IgD-negative memory B cell (primary cell): ENCODE measurements around the gene CEACAM19. TPM values are rescaled to one million over a fixed set of nuclear protein-coding genes. Genes with fewer than 3 reads are reported as not detected.
"Not testable (repeated sequence)": the region's sequence is repeated elsewhere in the genome, so short reads cannot be mapped to it uniquely, and the experiment has no call there.

ENCODE experiments used
- H3K27ac Mint-ChIP-seq, 3 donors: one replicate each; pipeline ENCODE4 v1.8.0; 2020 to 2022; ENCODE audit warnings: mild to moderate bottlenecking in 3 of 3, mixed read lengths in 3 of 3, moderate library complexity in 1 of 3
- H3K27me3 Mint-ChIP-seq: one replicate; pipeline ENCODE4 v1.8.0; 2021; ENCODE audit warnings: mixed read lengths
- H3K36me3 Mint-ChIP-seq: one replicate; pipeline ENCODE4 v1.8.0; 2020; ENCODE audit warnings: mild to moderate bottlenecking, mixed read lengths
- H3K4me1 Mint-ChIP-seq, 3 donors: one replicate each; pipeline ENCODE4 v1.8.0; 2020 to 2022; ENCODE audit warnings: mixed read lengths in 3 of 3, mild to moderate bottlenecking in 1 of 3
- H3K4me3 Mint-ChIP-seq, 4 donors: one replicate each; pipeline ENCODE4 v1.8.0; 2020 to 2022; ENCODE audit warnings: mild to moderate bottlenecking in 4 of 4, mixed read lengths in 4 of 4, moderate library complexity in 3 of 4
- H3K9me3 Mint-ChIP-seq, 3 donors: one replicate each; pipeline ENCODE4 v1.8.0; 2020 to 2021; ENCODE audit warnings: mixed read lengths in 3 of 3, mild to moderate bottlenecking in 1 of 3
- polyA plus RNA-seq: library from polyadenylated mRNA; unstranded; fragments of 300-500 nt; fragmentation: Illumina TruSeq; gene quantifications from one replicate; pipeline ENCODE4 v1.2.3, GENCODE V29; 2021

Gene CEACAM19
- not detected for polyA plus RNA-seq

DNA sequence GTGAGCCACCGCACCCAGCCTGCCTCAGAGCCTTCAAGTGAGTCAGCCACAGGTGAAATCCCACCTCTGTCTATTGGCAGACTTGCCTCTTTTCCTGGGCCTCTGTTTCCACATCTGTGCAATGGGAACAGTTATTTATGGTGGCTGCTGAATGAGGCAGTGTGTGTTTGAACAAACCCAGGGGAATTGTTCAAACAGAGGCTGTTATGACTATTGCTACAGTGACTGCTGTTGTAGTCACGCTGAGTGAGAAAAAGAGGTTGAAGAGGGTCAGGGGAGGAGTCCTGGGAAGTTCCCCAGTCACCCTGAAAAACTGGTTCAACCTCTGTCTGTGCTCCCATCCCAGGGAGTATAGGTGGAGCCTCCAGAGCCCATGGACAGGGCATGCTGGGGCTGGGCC, at the start of gene CEACAM19:
CEACAM19 (plus strand) TSS at position 83 of the 400 bp plus-strand sequence. CDS start 450 bp downstream, outside the sequence.
- H3K27me3 Mint-ChIP-seq, result peaks cover 7% of the 10 kb centered on the region
- H3K4me1 Mint-ChIP-seq, result no peaks in the 10 kb centered on the region
- no peak within 1 kb of the TSS for H3K4me3 Mint-ChIP-seq

DNA sequence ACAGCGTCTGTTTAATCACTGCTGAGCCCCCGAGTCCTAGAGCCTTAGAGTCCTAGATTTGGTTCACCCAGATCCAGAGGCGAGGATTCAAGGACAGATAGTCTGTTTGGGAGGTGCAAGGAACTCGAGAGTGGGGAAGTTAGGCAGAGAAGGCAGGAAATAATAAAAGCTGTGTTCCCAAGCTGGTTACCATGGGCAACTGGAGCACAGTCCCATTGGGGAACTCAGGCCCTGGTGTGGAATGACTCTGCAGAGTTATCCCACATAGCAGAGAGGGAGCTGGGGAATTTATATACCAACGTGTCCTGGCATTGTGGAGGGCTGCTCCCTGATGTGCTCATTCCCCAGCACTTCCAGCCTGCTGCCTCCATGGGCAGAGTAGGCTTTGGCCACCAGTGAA, 48.2 kb upstream of the CEACAM19 start:
- H3K4me1 Mint-ChIP-seq, result no peaks in the 10 kb centered on the region
- H3K27ac Mint-ChIP-seq, result no peak overlapping the region
- H3K9me3 Mint-ChIP-seq, result peaks cover 0 to 5% (median 0%) of the 10 kb centered on the region in 3 donors
- H3K36me3 Mint-ChIP-seq, result no peaks in the 10 kb centered on the region
- peaks cover 12% of the 10 kb centered on the region for H3K27me3 Mint-ChIP-seq
- no peak overlapping the region for H3K4me3 Mint-ChIP-seq

More for the DNA sequence above, at the start of gene CEACAM19:
- H3K27ac Mint-ChIP-seq, result peak within 1 kb of the TSS in 1 of 3 donors; percentile 47
- H3K9me3 Mint-ChIP-seq, result peaks cover 0 to 3% (median 3%) of the 10 kb centered on the region in 3 donors
- no peaks in the 10 kb centered on the region for H3K36me3 Mint-ChIP-seq

GRCh38 chr19:44623626-44624025, 47.7 kb upstream of the CEACAM19 start:
- no peaks in the 10 kb centered on the region for H3K36me3 Mint-ChIP-seq
- H3K9me3 Mint-ChIP-seq, result peaks cover under 1 to 5% (median 2%) of the 10 kb centered on the region in 3 donors
- no peak overlapping the region for H3K4me3 Mint-ChIP-seq
- H3K27ac Mint-ChIP-seq, result no peak overlapping the region
- peaks cover 14% of the 10 kb centered on the region for H3K27me3 Mint-ChIP-seq
- H3K4me1 Mint-ChIP-seq, result no peaks in the 10 kb centered on the region

GRCh38 chr19:44624840-44625354, 46.4 kb upstream of the CEACAM19 start:
- no peak overlapping the region for H3K27ac Mint-ChIP-seq
- no peak overlapping the region for H3K4me3 Mint-ChIP-seq
- peaks cover 16% of the 10 kb centered on the region for H3K27me3 Mint-ChIP-seq
- H3K4me1 Mint-ChIP-seq, result no peaks in the 10 kb centered on the region
- peaks cover 1 to 6% (median 4%) of the 10 kb centered on the region in 3 donors for H3K9me3 Mint-ChIP-seq
- H3K36me3 Mint-ChIP-seq, result no peaks in the 10 kb centered on the region

DNA sequence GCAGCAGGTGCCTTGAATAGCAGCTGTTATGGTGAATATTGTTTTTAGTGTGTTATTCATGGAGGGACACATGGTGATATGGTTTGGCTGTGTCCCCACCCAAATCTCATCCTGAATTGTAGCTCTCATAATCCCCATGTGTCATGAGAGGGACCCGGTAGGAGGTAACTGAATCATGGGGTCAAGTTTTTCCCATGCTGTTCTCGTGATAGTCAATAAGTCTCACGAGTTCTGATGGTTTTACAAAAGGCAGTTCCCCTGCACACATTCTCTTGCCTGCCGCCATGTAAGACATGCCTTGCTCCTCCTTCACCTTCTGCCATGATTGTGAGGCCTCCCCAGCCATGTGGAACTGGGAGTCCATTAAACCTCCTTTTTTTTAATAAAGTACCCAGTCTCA, 45.6 kb upstream of the CEACAM19 start:
- H3K4me1 Mint-ChIP-seq, H3K9me3 Mint-ChIP-seq, H3K36me3 Mint-ChIP-seq, H3K27ac Mint-ChIP-seq, H3K4me3 Mint-ChIP-seq: not testable (repeated sequence)
- peaks cover 18% of the 10 kb centered on the region for H3K27me3 Mint-ChIP-seq

- no peaks in the 10 kb centered on the region for H3K4me1 Mint-ChIP-seq
- peak overlapping the region in 1 of 3 donors; percentile 72 for H3K27ac Mint-ChIP-seq
- H3K27me3 Mint-ChIP-seq, result peaks cover 22% of the 10 kb centered on the region
- H3K9me3 Mint-ChIP-seq, result peaks cover 1 to 7% (median 4%) of the 10 kb centered on the region in 3 donors
- H3K36me3 Mint-ChIP-seq, result no peaks in the 10 kb centered on the region
- H3K4me3 Mint-ChIP-seq, result no peak overlapping the region
Measured at GRCh38 chr19:44626048-44626624, 45.1 kb upstream of the CEACAM19 start.

DNA sequence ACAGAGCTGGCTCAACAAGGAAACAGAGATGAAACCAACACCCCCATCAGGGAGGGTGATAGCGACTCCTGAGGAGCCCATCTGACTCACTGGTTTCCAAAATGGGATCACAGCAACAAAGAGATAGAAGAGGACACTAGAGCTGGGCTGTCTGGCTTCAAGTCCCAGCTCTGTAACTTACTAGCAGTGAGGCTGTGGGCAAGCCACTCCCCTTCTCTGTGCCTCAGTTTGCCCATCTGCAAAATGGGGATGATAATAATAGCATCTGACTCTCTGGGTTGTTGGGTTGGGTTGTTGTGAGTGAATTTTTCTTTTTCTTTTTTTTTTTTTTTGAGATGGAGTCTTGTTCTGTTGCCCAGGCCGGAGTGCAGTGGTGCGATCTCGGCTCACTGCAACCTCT, 43.7 kb upstream of the CEACAM19 start:
- no peak overlapping the region for H3K27ac Mint-ChIP-seq
- H3K4me3 Mint-ChIP-seq, result no peak overlapping the region
- peaks cover 21% of the 10 kb centered on the region for H3K27me3 Mint-ChIP-seq
- peaks cover 1 to 7% (median 4%) of the 10 kb centered on the region in 3 donors for H3K9me3 Mint-ChIP-seq
- no peaks in the 10 kb centered on the region for H3K4me1 Mint-ChIP-seq
- no peaks in the 10 kb centered on the region for H3K36me3 Mint-ChIP-seq

DNA sequence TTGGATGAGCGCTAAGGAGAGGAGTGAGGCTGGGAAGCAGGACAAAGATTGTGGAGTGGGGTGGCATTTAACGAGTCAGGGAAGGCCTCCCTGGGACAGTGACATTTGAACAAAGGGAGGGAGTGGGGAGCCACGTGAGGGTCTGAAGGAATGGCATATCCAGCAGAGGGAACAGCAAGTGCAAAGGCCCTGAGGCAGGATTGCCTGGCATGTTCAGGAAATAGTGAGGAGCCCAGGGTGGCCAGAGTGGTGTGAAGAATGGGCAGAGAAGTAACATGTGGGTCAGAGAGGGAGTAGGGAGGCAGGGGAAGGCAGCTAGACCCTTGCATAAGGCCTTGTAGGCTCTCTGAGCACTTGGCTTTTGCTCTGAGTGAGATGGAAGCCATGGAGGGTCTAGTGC, 42.5 kb upstream of the CEACAM19 start:
- Mint-ChIP-seq H3K27me3 (peaks cover 17% of the 10 kb centered on the region), H3K9me3 (peaks cover 1 to 7% (median 4%) of the 10 kb centered on the region in 3 donors), H3K27ac (no peak overlapping the region), H3K4me1 (no peaks in the 10 kb centered on the region), H3K36me3 (no peaks in the 10 kb centered on the region), H3K4me3 (no peak overlapping the region)

- Mint-ChIP-seq H3K9me3 (peaks cover 3 to 11% (median 7%) of the 10 kb centered on the region in 3 donors), H3K27me3 (peaks cover 20% of the 10 kb centered on the region)
- H3K27ac Mint-ChIP-seq, H3K36me3 Mint-ChIP-seq, H3K4me3 Mint-ChIP-seq, H3K4me1 Mint-ChIP-seq: not testable (repeated sequence)
Measured at GRCh38 chr19:44631611-44632010, 39.7 kb upstream of the CEACAM19 start.

GRCh38 chr19:44634058-44634457, 37.2 kb upstream of the CEACAM19 start:
- H3K4me1 Mint-ChIP-seq, H3K27ac Mint-ChIP-seq, H3K9me3 Mint-ChIP-seq, H3K36me3 Mint-ChIP-seq, H3K4me3 Mint-ChIP-seq: not testable (repeated sequence)
- peaks cover 12% of the 10 kb centered on the region for H3K27me3 Mint-ChIP-seq

- Mint-ChIP-seq H3K36me3 (no peaks in the 10 kb centered on the region), H3K4me1 (no peaks in the 10 kb centered on the region), H3K9me3 (peaks cover 2 to 7% (median 5%) of the 10 kb centered on the region in 3 donors), H3K4me3 (no peak overlapping the region), H3K27me3 (peaks cover 12% of the 10 kb centered on the region), H3K27ac (no peak overlapping the region)
Measured at GRCh38 chr19:44634785-44635184, 36.5 kb upstream of the CEACAM19 start.

GRCh38 chr19:44635581-44636438, 35.5 kb upstream of the CEACAM19 start:
- Mint-ChIP-seq H3K27ac (no peak overlapping the region), H3K36me3 (no peaks in the 10 kb centered on the region), H3K4me3 (no peak overlapping the region), H3K4me1 (no peaks in the 10 kb centered on the region), H3K9me3 (peaks cover 2 to 7% (median 4%) of the 10 kb centered on the region in 3 donors), H3K27me3 (peaks cover 9% of the 10 kb centered on the region)

- Mint-ChIP-seq H3K4me1 (no peaks in the 10 kb centered on the region), H3K36me3 (no peaks in the 10 kb centered on the region)
Measured at GRCh38 chr19:44636439-44637389, 34.6 kb upstream of the CEACAM19 start.

GRCh38 chr19:44637390-44637764, 33.9 kb upstream of the CEACAM19 start:
- no peaks in the 10 kb centered on the region for H3K36me3 Mint-ChIP-seq
- no peak overlapping the region for H3K4me3 Mint-ChIP-seq
- H3K27me3 Mint-ChIP-seq, result peaks cover 7% of the 10 kb centered on the region
- no peaks in the 10 kb centered on the region for H3K4me1 Mint-ChIP-seq
- H3K27ac Mint-ChIP-seq, result no peak overlapping the region
- H3K9me3 Mint-ChIP-seq, result peaks cover 2 to 7% (median 2%) of the 10 kb centered on the region in 3 donors

More at GRCh38 chr19:44636439-44637389, 34.6 kb upstream of the CEACAM19 start:
- Mint-ChIP-seq H3K27ac (no peak overlapping the region), H3K4me3 (no peak overlapping the region), H3K27me3 (peaks cover 7% of the 10 kb centered on the region), H3K9me3 (peaks cover 2 to 7% (median 2%) of the 10 kb centered on the region in 3 donors)
